Measurements from ENCODE around the gene IFT74. TPM values are rescaled to one million over a fixed set of nuclear protein-coding genes. Genes with fewer than 3 reads are reported as not detected.
A peak's percentile ranks its signal among the peaks of the same experiment; 100 is the strongest.

Gene IFT74
- total and polyA plus RNA-seq, 9 of the 15 experiments (the other 6 are each of a cell fraction or from before 2014, with no cell fraction given) = 6.1 to 13.2 (median 9.3) TPM

- TF ChIP-seq ZNF407 (IDR thresholded peaks at IDR 0.05; ENCODE audit: low read depth) (no peak), FOXK2 (conservative IDR thresholded peaks at IDR 0.05 in 1 of 2, IDR thresholded peaks at IDR 0.05 in 1 of 2; ENCODE audit: low read depth in 2 of 2) (peak in 1 of 2 experiments; percentile 31; a peak in 1 of 4 replicates), TEAD2 (tag; IDR thresholded peaks at IDR 0.05) (no peak), CHD2 (IDR thresholded peaks at IDR 0.05; ENCODE audit: low read depth, low read length) (peak; percentile 91), DIDO1 (tag; IDR thresholded peaks at IDR 0.05; ENCODE audit: low read depth) (no peak), POLR2A (conservative IDR thresholded peaks at IDR 0.05) (peak; percentile 56), CXXC5 (CRISPR knock-in tag; IDR thresholded peaks at IDR 0.05) (no peak), MNT (conservative IDR thresholded peaks at IDR 0.05) (peak in 1 of 2 experiments; percentile 32; a peak in 1 of 4 replicates), ILK (tag; IDR thresholded peaks at IDR 0.05; ENCODE audit: borderline replicate concordance, low read depth) (no peak), MCM7 (IDR thresholded peaks at IDR 0.05) (no peak), CEBPG (CRISPR knock-in tag; IDR thresholded peaks at IDR 0.05) (0 out of 2 replicates have a peak, but pooled peaks have one; percentile 50), CEBPG (tag; conservative IDR thresholded peaks at IDR 0.05 in 1 of 2, IDR thresholded peaks at IDR 0.05 in 1 of 2) (peak; percentile 40 to 79; a peak in 3 of 4 replicates), PHF8 (IDR thresholded peaks at IDR 0.05; ENCODE audit: borderline replicate concordance, low read length) (peak; percentile 61; the same call in 1 of the 2 replicates), ZNF717 (CRISPR knock-in tag; IDR thresholded peaks at IDR 0.05) (no peak), RNF219 (CRISPR knock-in tag; IDR thresholded peaks at IDR 0.05) (no peak)
These were observed at the start of gene IFT74 (continued) for GRCh38 chr9:26955921-26956859.
